Astrocyte of the cerebellum (primary cell): ENCODE results near the gene DDI2.

ENCODE experiments used
- DNase-seq: peaks from one replicate; pipeline ENCODE4 v3.0.0-alpha.2; 2011; ENCODE audit warnings: low read depth
- H3K4me3 ChIP-seq: 2 replicates; pipeline ENCODE4 v1.5.1; 2011; ENCODE audit warnings: mild to moderate bottlenecking, low read depth, low read length, moderate library complexity
- in situ Hi-C: cut with HindIII; loops from 2 replicates; pipeline ENCODE4 v1.10.0; 2017; ENCODE audit warnings: low sequenced_read_pairs
- TF ChIP-seq, protein P1 (sequence below): IDR thresholded peaks from 2 replicates; pipeline ENCODE4 v1.5.1; 2012; ENCODE audit warnings: low read length, low read depth, moderate library complexity, mild to moderate bottlenecking; ENCODE audit errors: missing control alignments

DDI2 gene

DNA sequence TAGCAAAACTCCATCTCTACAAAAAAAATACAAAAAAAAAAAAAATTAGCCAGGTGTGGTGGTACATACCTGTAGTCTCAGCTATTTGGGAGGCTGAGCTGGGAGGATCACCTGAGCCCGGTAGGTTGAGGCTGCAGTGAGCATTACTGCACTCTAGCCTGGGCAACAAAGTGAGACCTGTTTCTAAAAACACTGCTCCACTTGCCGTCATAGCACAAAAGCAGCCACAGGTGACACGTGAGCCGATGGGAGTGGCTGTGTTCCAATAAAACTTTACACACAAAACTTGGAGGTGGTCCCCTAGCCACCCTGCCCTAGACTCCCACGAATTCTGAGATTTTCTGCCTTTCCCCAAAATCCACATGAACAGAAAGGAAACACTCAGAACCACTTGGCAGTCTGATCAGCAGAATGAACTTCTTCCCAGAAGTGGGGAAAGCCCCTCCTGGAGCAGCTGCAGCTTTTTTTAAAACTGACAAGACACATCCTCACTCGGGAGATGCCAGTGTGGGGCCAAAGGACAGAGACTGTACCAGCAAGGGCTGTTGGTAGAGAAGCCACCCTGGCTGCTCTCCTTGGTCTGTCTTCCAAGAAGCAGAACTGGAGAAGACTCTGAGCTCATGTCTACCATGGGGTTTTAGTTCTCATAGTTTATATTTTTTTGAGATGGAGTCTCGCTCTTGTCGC, 90.1 kb downstream of the DDI2 start:
- in situ Hi-C loops: no loop called here
- no peak overlapping the region for H3K4me3 ChIP-seq
- TF ChIP-seq, protein P1, sequence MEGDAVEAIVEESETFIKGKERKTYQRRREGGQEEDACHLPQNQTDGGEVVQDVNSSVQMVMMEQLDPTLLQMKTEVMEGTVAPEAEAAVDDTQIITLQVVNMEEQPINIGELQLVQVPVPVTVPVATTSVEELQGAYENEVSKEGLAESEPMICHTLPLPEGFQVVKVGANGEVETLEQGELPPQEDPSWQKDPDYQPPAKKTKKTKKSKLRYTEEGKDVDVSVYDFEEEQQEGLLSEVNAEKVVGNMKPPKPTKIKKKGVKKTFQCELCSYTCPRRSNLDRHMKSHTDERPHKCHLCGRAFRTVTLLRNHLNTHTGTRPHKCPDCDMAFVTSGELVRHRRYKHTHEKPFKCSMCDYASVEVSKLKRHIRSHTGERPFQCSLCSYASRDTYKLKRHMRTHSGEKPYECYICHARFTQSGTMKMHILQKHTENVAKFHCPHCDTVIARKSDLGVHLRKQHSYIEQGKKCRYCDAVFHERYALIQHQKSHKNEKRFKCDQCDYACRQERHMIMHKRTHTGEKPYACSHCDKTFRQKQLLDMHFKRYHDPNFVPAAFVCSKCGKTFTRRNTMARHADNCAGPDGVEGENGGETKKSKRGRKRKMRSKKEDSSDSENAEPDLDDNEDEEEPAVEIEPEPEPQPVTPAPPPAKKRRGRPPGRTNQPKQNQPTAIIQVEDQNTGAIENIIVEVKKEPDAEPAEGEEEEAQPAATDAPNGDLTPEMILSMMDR: no peak
- no peak for DNase-seq

DNA sequence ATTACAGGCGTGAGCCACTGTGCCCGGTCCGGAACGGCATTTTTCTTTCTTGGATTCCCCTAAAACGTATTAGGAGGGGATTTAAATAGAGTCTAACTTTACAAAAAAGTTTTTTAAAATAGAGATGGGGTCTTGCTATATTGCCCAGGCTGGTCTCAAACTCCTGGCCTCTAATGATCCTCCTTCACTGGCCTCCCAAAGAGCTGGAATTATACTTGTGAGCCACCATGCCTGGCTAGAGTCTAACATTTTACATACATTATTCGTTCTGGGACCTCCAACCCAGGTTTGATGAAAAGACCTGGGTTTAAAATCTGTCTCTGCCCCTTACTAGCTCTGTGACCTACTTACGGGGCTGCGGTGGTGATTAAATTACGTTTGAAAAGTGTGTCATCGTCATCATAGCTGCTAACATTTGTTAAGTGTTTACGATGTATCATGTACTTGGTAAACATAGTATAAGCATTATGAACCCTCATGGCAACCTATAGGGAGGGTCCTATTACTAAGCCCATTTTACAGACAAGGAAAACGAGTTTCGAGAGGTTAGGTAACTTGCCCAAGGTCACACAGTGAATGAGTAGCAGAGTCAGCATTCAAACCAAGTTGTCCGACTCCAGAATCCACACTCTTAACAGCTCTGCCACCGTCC, 91.4 kb downstream of the DDI2 start:
- DNase-seq: no peak
- TF ChIP-seq, protein P1: no peak
- in situ Hi-C loops: no loop called here
- no peak overlapping the region for H3K4me3 ChIP-seq

GRCh38 chr1:15709226-15709625, 92.0 kb downstream of the DDI2 start:
- no peak overlapping the region for H3K4me3 ChIP-seq
- TF ChIP-seq, protein P1: no peak
- DNase-seq: no peak
- in situ Hi-C loops: no loop called here

- in situ Hi-C loops: no loop called here
- H3K4me3 ChIP-seq: no peak overlapping the region
- no peak for DNase-seq
- TF ChIP-seq, protein P1: no peak
These were observed 94.9 kb downstream of the DDI2 start for GRCh38 chr1:15712168-15712567.

DNA sequence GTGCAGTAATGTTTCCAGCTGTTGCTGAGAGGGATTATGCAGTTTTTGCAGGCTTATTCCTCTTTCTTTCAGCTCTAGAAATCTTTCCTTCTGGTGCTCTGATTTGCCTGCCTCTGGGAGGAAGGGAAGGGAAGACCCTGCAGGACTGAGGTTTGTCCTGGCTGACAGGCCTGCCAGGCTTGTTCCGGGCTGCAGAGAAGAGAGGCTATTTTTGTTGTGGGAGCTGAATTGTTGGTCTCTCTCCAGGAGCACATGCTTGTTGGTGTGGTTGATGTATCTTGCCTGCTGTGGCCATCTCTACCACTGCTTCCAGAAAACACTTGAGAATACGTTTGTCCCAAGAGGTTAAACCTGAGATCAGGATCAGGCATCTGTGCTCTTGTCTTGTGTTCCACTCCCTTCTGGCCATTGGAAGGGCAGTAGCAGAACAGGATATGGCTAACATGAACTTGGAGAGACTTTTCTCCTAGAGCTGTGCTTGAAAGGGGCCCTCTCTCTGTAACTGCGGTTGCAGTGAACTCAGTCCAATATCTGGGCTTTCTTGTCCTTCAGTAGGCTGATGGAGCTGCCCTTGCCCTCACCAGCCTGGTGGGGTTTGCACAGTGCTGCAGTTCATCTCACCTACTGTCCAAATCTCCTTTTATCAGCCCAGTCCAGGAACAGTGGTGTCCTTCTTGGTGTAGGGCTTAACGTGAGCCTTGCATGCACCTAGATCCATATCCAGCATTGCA, 97.3 kb downstream of the DDI2 start:
- TF ChIP-seq, protein P1: no peak
- in situ Hi-C loops: no loop called here
- H3K4me3 ChIP-seq: no peak overlapping the region
- DNase-seq: peak; percentile 58

DNA sequence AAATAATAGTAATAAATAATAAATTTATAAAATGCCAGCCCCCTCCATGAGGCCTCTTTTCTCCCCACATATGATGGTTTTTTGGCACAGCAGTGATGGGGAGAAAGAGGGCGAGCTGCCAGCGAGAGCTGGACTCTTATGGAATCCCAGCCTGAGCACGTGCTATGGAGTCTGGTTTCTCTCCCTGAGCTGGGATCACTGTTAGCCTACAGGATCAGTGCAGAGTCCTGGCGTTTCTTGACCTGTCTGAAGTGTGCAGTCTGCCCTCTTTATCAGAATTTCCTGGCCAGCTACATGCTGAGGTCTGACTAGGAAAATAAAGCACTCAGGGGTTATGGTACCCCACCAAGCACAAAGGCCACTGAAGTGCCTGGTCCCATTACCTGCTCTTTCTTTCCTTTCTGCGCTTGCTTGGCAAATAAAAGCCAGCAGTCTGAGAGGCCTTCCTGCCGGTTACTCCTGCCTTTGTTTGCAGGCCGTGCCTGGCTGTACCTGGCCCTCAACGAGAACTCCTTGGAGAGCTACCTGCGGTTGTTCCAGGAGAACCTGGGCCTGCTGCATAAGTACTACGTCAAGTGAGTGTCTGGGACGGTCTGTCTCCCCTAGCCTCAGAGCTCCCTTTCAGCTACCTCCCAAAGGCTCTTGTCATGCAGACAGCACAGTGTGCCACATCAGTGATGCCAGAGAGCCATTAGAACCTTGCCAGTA, 100.3 kb downstream of the DDI2 start:
- no peak for DNase-seq
- TF ChIP-seq, protein P1: no peak
- in situ Hi-C loops: no loop called here
- no peak overlapping the region for H3K4me3 ChIP-seq
